Panc1 (cell line): ENCODE results near the gene RESF1.

Experiments
- POLR2AphosphoS5 ChIP-seq: IDR thresholded peaks from 2 replicates; pipeline ENCODE4 v1.6.1; 2012; ENCODE audit warnings: mild to moderate bottlenecking, low read depth, low read length, moderate library complexity
- REST ChIP-seq, 2 experiments: IDR thresholded peaks; 2 replicates each; pipeline ENCODE4 v1.6.1; 2011 to 2012; ENCODE audit warnings: low read depth in 2 of 2, control low read depth in 1 of 2, low read length in 1 of 2, mild to moderate bottlenecking in 1 of 2, moderate library complexity in 1 of 2; ENCODE audit not compliant: insufficient read depth in 1 of 2
- SIN3A ChIP-seq: IDR thresholded peaks from 2 replicates; pipeline ENCODE4 v1.6.1; 2012; ENCODE audit warnings: low read depth, mild to moderate bottlenecking, low read length, moderate library complexity, borderline replicate concordance; ENCODE audit not compliant: insufficient read depth
- TCF7L2 ChIP-seq: IDR thresholded peaks from 2 replicates; pipeline ENCODE4 v1.6.1; 2011; ENCODE audit warnings: mild to moderate bottlenecking, low read depth, low read length, inconsistent platforms
- TF ChIP-seq, protein P1 (sequence below): fragments of 450-650 bp; IDR thresholded peaks from 2 replicates; pipeline ENCODE4 v1.5.1; 2017; ENCODE audit warnings: mild to moderate bottlenecking

DNA sequence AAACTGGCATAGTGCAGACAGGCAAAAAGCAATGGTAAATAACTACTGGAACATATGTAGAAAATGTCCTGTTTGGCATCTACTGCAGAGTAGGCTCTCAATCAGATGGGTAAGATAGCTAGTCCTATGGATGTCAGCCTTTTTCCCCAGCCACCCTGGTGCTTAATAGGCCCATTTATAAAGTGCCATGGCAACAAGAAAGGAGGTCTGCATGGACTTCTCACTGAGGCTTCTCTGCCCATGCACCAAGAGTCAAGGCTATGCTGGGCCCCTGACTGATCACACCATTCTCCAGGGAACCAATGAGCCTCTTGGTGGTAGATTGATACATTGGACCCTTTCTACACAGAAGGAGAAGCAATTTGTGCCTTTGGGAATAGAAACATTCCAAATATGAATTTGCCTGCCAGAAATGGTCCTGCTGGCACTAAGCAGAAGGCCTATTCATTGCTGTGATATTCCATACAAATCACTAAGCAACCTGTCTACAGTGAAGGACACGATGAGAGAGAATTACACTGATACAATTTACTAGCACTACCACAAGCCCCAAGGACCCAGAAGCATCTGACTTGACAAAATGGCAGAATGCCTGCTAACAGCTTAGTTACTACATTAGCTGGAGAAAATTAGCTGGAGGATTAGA is 43.8 kb downstream of the RESF1 start:
- TF ChIP-seq, protein P1, sequence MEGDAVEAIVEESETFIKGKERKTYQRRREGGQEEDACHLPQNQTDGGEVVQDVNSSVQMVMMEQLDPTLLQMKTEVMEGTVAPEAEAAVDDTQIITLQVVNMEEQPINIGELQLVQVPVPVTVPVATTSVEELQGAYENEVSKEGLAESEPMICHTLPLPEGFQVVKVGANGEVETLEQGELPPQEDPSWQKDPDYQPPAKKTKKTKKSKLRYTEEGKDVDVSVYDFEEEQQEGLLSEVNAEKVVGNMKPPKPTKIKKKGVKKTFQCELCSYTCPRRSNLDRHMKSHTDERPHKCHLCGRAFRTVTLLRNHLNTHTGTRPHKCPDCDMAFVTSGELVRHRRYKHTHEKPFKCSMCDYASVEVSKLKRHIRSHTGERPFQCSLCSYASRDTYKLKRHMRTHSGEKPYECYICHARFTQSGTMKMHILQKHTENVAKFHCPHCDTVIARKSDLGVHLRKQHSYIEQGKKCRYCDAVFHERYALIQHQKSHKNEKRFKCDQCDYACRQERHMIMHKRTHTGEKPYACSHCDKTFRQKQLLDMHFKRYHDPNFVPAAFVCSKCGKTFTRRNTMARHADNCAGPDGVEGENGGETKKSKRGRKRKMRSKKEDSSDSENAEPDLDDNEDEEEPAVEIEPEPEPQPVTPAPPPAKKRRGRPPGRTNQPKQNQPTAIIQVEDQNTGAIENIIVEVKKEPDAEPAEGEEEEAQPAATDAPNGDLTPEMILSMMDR = no peak
- TF ChIP-seq POLR2AphosphoS5 (no peak), REST (IDR thresholded peaks at IDR 0.05; ENCODE audit: insufficient read depth in 1 of 2, low read depth in 2 of 2, low read length in 1 of 2) (no peak), SIN3A (no peak), TCF7L2 (no peak)
